Lower lobe of right lung (tissue), 2 donors: ENCODE measurements around the gene SLC41A1. TPM values are rescaled to one million over a fixed set of nuclear protein-coding genes. Genes with fewer than 3 reads are reported as not detected.

Experiments
- ATAC-seq, 2 donors: fragments of 200-7000 bp; cut with Tn5 transposase; one replicate each; pipeline ENCODE4 v1.9.1; 2020 to 2022; ENCODE audit warnings: mild to moderate bottlenecking in 2 of 2, moderate library complexity in 2 of 2
- DNase-seq: peaks from one replicate; pipeline ENCODE4 v3.0.0-alpha.2; 2020
- H3K27ac ChIP-seq: fragments of 200-600 bp; one replicate; pipeline ENCODE4 v1.8.0; 2022
- H3K27me3 ChIP-seq: fragments of 200-600 bp; one replicate; pipeline ENCODE4 v1.8.0; 2022; ENCODE audit warnings: low read depth
- H3K36me3 ChIP-seq: fragments of 200-600 bp; one replicate; pipeline ENCODE4 v1.8.0; 2022; ENCODE audit warnings: mild to moderate bottlenecking
- H3K4me1 ChIP-seq: fragments of 200-600 bp; one replicate; pipeline ENCODE4 v1.8.0; 2022
- H3K4me3 ChIP-seq: fragments of 200-600 bp; one replicate; pipeline ENCODE4 v1.8.0; 2022; ENCODE audit warnings: mild to moderate bottlenecking
- H3K9me3 ChIP-seq: fragments of 200-600 bp; one replicate; pipeline ENCODE4 v1.8.0; 2022
- CTCF ChIP-seq: fragments of 200-600 bp; IDR thresholded peaks from one replicate; pipeline ENCODE4 v1.8.0; 2022; ENCODE audit warnings: antibody characterized with exemption, mild to moderate bottlenecking
- intact Hi-C: fragments of 100-400 bp; cut with DNase I; formaldehyde crosslinking; loops from one replicate; pipeline ENCODE4 v1.11.0; 2022
- total RNA-seq: library from RNA; stranded (reverse); fragmentation: NEBNext Ultra II Directional; extraction: Animal tissue kit (Norgen Biotek cat#: 25700); gene quantifications from one replicate; pipeline ENCODE4 v1.2.1, GENCODE V29; 2021
- donor health status: DM: no; HTN: yes; CAD: no; lungs with severe emphysema.

The SLC41A1 gene
- total RNA-seq, 1 donor from 2014 or later: 29.3 TPM

- H3K4me1 ChIP-seq: peaks cover 20% of the 10 kb centered on the region
- no peak overlapping the region for H3K27ac ChIP-seq
- no peaks in the 10 kb centered on the region for H3K9me3 ChIP-seq
- intact Hi-C loops: no loop called here
- TF ChIP-seq CTCF: no peak
- no peaks in the 10 kb centered on the region for H3K27me3 ChIP-seq
- no peaks in the 10 kb centered on the region for H3K36me3 ChIP-seq
- H3K4me3 ChIP-seq: peak overlapping the region; percentile 80
- DNase-seq (no peak), ATAC-seq (no peak)
These were observed 61.9 kb downstream of the SLC41A1 start for GRCh38 chr1:205751036-205751651.

GRCh38 chr1:205750138-205751035, 62.6 kb downstream of the SLC41A1 start, which contains the start of gene NUCKS1:
Gene NUCKS1, minus strand, starts transcription at chr1:205750182. Its CDS starts 209 bp downstream, at chr1:205749973.
- no peak for TF ChIP-seq CTCF
- peak; percentile 98 for DNase-seq
- Histone ChIP-seq H3K36me3 (no peaks in the 10 kb centered on the region), H3K27me3 (no peaks in the 10 kb centered on the region), H3K4me3 (peak within 1 kb of the TSS; percentile 80), H3K4me1 (peaks cover 27% of the 10 kb centered on the region), H3K9me3 (no peaks in the 10 kb centered on the region), H3K27ac (peak within 1 kb of the TSS; percentile 94)
- intact Hi-C loops: no loop called here
- ATAC-seq: peak; percentile 93 to 95

- H3K4me1 ChIP-seq: peaks cover 34% of the 10 kb centered on the region
- ATAC-seq (peak; percentile 93 to 95), DNase-seq (peak; percentile 95)
- intact Hi-C loops: no loop called here
- no peaks in the 10 kb centered on the region for H3K36me3 ChIP-seq
- peak overlapping the region; percentile 80 for H3K4me3 ChIP-seq
- H3K27ac ChIP-seq: peak overlapping the region; percentile 94
- no peaks in the 10 kb centered on the region for H3K27me3 ChIP-seq
- no peak for TF ChIP-seq CTCF
- no peaks in the 10 kb centered on the region for H3K9me3 ChIP-seq
These were observed 63.5 kb downstream of the SLC41A1 start for GRCh38 chr1:205749234-205750137.

- Histone ChIP-seq H3K36me3 (no peaks in the 10 kb centered on the region), H3K27ac (peak overlapping the region; percentile 94), H3K4me1 (peaks cover 34% of the 10 kb centered on the region), H3K4me3 (peak overlapping the region; percentile 80), H3K27me3 (no peaks in the 10 kb centered on the region), H3K9me3 (no peaks in the 10 kb centered on the region)
- intact Hi-C loops: no loop called here
- ATAC-seq (peak; percentile 61 to 63), DNase-seq (peak; percentile 79)
- TF ChIP-seq CTCF: no peak
These were observed 64.4 kb downstream of the SLC41A1 start for GRCh38 chr1:205748403-205749233.
